Measurements from ENCODE around the gene B3GALT6.
"Not testable (repeated sequence)": the region's sequence is repeated elsewhere in the genome, so short reads cannot be mapped to it uniquely, and the experiment has no call there.

B3GALT6 gene

GRCh38 chr1:1187938-1188337 is 44.1 kb upstream of the B3GALT6 start:
- no peak for DNase-seq
- Histone ChIP-seq H3K27me3 (replicated peaks) (no peaks in the 10 kb centered on the region), H3K4me3 (ENCODE audit: low read depth, low read length) (no peak overlapping the region), H3K36me3 (replicated peaks) (no peaks in the 10 kb centered on the region), H3K27ac (no peak overlapping the region)
- in situ Hi-C loops (cut with HindIII; ENCODE audit: low pct_ligation_motif_present, low sequenced_read_pairs), result no loop called here
- TF ChIP-seq, protein P1, sequence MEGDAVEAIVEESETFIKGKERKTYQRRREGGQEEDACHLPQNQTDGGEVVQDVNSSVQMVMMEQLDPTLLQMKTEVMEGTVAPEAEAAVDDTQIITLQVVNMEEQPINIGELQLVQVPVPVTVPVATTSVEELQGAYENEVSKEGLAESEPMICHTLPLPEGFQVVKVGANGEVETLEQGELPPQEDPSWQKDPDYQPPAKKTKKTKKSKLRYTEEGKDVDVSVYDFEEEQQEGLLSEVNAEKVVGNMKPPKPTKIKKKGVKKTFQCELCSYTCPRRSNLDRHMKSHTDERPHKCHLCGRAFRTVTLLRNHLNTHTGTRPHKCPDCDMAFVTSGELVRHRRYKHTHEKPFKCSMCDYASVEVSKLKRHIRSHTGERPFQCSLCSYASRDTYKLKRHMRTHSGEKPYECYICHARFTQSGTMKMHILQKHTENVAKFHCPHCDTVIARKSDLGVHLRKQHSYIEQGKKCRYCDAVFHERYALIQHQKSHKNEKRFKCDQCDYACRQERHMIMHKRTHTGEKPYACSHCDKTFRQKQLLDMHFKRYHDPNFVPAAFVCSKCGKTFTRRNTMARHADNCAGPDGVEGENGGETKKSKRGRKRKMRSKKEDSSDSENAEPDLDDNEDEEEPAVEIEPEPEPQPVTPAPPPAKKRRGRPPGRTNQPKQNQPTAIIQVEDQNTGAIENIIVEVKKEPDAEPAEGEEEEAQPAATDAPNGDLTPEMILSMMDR (IDR thresholded peaks at IDR 0.05; ENCODE audit: low read depth, low read length, missing control alignments), result no peak

DNA sequence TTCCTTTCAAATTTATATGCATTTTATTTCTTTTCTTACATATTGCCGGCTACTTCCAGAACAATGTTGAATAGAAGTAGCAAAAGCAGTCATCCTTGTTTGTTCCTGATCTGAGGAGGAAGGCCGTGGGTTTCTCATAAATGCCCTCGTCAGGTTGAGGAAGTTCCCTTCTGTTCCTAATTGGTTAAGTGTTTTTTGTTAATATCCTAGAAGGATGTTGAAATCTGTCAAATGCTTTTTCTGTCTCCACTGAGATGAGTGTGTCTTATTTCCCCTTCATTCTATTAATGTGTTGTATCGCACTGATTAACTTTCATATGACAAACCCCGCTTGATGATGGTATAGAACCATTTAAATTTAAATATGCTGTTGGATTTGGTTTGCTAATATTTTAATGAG is 42.9 kb upstream of the B3GALT6 start:
- no peak for DNase-seq
- H3K27me3 ChIP-seq (replicated peaks), result no peaks in the 10 kb centered on the region
- no peaks in the 10 kb centered on the region for H3K36me3 ChIP-seq (replicated peaks)
- in situ Hi-C loops (cut with HindIII; ENCODE audit: low pct_ligation_motif_present, low sequenced_read_pairs), result no loop called here
- TF ChIP-seq, protein P1 (IDR thresholded peaks at IDR 0.05; ENCODE audit: low read depth, low read length, missing control alignments), result no peak
- H3K27ac ChIP-seq, result no peak overlapping the region
- H3K4me3 ChIP-seq (ENCODE audit: low read depth, low read length), result no peak overlapping the region

DNA sequence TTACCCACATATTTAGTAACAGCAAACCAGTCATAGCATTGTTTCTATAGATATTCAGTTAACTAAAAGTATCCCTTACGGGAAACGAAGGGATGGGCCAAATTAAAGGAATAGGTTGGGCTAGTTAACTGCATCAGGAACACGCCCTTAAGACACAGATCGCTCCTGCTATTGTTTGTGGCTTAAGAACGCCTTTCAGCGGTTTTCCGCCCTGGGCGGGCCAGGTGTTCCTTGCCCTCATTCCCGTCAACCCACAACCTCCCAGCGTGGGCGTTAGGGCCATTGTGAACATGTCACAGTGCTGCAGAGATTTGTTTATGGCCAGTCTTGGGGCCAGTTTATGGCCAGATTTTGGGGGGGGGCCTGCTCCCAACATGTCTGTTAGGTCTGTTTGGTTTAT is 40.3 kb upstream of the B3GALT6 start:
- Histone ChIP-seq H3K27ac (no peak overlapping the region), H3K27me3 (replicated peaks) (no peaks in the 10 kb centered on the region), H3K36me3 (replicated peaks) (no peaks in the 10 kb centered on the region), H3K4me3 (ENCODE audit: low read depth, low read length) (no peak overlapping the region)
- in situ Hi-C loops (cut with HindIII; ENCODE audit: low pct_ligation_motif_present, low sequenced_read_pairs), result no loop called here
- TF ChIP-seq, protein P1 (IDR thresholded peaks at IDR 0.05; ENCODE audit: low read depth, low read length, missing control alignments), result no peak
- DNase-seq, result no peak

GRCh38 chr1:1194723-1195122 is 37.3 kb upstream of the B3GALT6 start:
- Histone ChIP-seq H3K4me3 (ENCODE audit: low read depth, low read length) (no peak overlapping the region), H3K27me3 (replicated peaks) (no peaks in the 10 kb centered on the region), H3K27ac (no peak overlapping the region), H3K36me3 (replicated peaks) (no peaks in the 10 kb centered on the region)
- in situ Hi-C loops (cut with HindIII; ENCODE audit: low pct_ligation_motif_present, low sequenced_read_pairs), result no loop called here
- no peak for DNase-seq
- TF ChIP-seq, protein P1 (IDR thresholded peaks at IDR 0.05; ENCODE audit: low read depth, low read length, missing control alignments), result no peak

DNA sequence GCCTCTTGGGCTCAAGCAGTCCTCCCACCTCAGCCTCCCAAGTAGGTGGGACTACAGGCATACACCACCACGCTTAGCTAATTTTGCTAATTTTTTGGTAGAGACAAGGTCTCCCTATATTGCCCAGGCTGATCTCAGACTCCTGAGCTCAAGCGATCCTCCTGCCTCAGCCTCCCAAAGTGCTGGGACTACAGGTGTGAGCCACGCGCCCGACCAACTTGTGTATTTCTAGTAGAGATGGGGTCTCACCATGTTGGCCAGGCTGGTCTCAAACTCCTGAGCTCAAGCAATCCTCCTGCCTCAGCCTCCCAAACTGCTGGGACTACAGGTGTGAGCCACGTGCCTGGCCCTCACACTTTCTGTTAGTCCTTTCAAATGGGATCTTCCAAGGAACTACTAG is 36.3 kb upstream of the B3GALT6 start:
- H3K27me3 ChIP-seq (replicated peaks); H3K27ac ChIP-seq; H3K36me3 ChIP-seq (replicated peaks); in situ Hi-C loops (cut with HindIII; ENCODE audit: low pct_ligation_motif_present, low sequenced_read_pairs); DNase-seq; H3K4me3 ChIP-seq (ENCODE audit: low read depth, low read length): not testable (repeated sequence)

GRCh38 chr1:1196431-1197187 is 35.4 kb upstream of the B3GALT6 start:
- TF ChIP-seq, protein P1 (IDR thresholded peaks at IDR 0.05; ENCODE audit: low read depth, low read length, missing control alignments), result no peak
- in situ Hi-C loops (cut with HindIII; ENCODE audit: low pct_ligation_motif_present, low sequenced_read_pairs), result no loop called here
- Histone ChIP-seq H3K36me3 (replicated peaks) (no peaks in the 10 kb centered on the region), H3K27ac (no peak overlapping the region), H3K4me3 (ENCODE audit: low read depth, low read length) (no peak overlapping the region), H3K27me3 (replicated peaks) (no peaks in the 10 kb centered on the region)
- no peak for DNase-seq
